ENCODE data around the gene RNF2. TPM values are rescaled to one million over a fixed set of nuclear protein-coding genes. Genes with fewer than 3 reads are reported as not detected.
"Not testable (repeated sequence)": the region's sequence is repeated elsewhere in the genome, so short reads cannot be mapped to it uniquely, and the experiment has no call there.

The RNF2 gene
- total RNA-seq, 1 experiment from 2014 or later = 24.1 TPM

DNA sequence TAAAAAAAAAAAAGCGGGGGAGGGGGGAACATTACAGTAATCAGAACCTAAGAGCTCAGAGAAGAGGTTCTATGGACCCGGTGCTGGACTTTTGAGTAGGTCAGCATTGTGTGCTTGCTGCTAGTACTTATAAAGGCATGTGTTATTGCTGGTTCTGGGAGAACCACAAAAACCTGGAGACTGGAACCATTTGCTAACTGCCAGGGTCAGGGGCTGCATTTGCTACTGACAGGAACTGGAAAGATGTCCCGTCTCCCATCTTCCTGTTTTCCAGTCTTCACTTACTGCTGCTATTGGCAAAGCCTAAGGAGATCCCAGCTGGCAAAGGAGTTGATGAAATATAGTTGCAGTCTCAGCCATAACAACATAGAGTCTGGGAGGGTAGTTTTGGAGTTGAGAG, 4.3 kb downstream of the RNF2 start:
- DNase-seq (ENCODE audit: low read depth) = no peak

- DNase-seq (ENCODE audit: low read depth) = no peak
These were observed 5.6 kb downstream of the RNF2 start for GRCh38 chr1:185050823-185051451.

GRCh38 chr1:185053204-185053603, 7.8 kb downstream of the RNF2 start:
- no peak for DNase-seq (ENCODE audit: low read depth)

GRCh38 chr1:185054365-185055060, 9.2 kb downstream of the RNF2 start:
- no peak for DNase-seq (ENCODE audit: low read depth)

DNA sequence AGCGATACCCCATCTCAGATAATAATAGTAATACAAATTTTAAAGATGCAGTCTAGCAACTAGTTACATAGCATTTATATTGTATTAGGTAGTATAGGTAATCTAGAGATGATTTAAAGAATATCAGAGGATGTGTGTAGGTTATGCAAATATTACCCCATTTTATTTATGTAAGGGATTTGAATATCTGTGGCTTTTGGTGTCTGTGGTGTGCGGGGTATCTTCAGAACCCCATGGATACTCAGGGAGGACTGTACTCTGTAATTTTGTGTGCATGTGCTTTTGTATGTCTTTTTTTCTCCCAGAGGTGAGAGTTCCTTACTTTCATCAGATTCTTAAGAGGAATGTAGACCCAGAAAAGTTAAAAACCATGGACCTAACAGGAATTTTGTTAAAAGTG, 12.8 kb downstream of the RNF2 start:
- no peak for DNase-seq (ENCODE audit: low read depth)

GRCh38 chr1:185058876-185059275, 13.5 kb downstream of the RNF2 start:
- DNase-seq (ENCODE audit: low read depth) = no peak

DNA sequence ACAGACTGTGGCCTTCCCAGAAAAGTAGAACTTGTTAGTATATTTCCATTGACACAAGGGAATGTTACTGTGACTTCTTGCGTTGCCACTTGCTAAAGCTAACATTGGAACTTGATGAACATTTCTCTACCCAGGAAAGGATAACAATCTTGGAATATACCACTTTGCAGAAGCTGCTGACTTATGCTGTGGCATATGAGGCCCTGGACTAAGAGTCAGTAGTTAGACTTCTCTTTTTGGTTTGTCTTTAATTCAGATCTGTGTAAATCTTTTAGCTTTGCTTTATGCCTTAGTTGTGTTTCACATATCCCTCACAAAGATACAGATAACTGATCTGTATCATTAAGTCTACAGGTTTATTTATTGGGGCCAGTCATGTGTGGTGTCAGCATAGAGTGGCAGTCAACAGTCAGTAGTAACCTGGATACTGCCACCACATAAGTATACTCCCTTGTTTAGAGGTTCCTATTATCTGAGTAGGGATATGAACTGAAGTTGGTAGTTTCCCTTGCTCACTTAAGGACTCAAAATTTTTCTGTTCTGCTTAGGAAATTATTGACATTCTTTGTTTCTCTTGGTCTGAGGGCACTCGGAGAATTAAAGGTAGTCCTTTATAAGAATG, 14.7 kb downstream of the RNF2 start:
- no peak for DNase-seq (ENCODE audit: low read depth)

DNA sequence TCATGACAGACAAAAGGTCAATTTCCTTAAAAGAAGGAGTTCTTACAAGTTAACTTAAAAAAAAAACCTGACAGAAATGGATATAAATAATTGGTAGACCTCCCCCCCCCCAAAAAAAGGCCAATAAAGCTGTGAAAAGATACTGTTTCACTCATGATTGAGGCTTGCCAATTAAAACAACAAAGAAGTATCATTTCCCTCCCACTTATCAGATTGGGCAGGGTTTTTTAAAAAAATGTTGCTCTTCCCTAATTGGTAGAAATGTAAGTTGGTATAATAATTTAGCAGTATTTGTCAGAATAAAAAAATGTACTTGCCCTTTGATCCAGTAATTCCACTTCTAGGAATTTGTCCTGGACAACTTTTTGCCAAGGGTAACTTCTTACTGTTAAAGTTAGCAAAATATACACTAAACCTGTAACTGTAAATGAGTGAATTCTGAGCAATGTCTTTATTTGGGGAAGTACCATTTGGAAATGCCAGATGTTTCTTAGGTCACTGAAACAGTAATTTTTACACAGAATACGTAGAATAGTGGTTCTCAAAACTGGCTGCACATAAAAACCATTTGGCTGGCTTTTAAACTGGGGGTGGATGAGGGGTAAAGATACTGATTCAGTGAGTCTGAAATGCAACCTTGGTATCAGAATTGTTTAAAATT, 17.5 kb downstream of the RNF2 start:
- DNase-seq (ENCODE audit: low read depth) = no peak

- no peak for DNase-seq (ENCODE audit: low read depth)
These were observed 18.4 kb downstream of the RNF2 start for GRCh38 chr1:185063719-185064118.

DNA sequence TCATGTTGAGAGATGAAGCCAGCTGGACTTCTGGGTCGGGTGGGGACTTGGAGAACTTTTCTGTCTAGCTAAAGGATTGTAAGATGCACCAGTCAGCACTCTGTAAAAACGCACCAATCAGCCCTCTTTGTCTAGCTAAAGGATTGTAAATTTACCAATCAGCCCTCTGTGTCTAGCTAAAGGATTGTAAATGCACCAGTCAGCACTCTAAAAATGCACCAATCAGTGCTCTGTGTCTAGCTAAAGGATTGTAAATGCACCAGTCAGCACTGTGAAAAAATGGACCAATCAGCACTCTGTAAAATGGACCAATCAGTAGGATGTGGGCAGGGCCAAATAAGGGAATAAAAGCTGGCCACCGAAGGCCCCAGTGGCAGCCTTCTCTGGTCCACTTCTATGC, 19.6 kb downstream of the RNF2 start:
- not testable (repeated sequence) for DNase-seq (ENCODE audit: low read depth)

DNA sequence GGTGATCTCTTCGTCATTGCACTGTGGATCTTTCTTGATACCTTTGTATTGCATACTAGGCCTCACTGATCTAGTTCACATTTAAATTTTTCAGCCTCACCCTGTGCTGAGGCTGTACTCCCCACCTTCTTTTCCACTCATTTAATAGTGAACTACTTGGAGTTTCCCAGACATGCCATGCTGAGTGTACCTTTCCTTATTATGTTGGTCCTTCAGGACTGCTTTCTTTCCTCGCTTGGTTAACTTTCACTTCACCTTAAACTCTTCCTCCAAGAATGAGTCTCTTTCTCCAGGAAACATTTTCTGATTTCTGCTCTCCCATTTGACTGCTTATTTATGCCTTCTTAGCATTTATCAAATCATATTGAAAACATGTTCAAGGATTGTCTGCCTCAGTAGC, 20.8 kb downstream of the RNF2 start:
- no peak for DNase-seq (ENCODE audit: low read depth)

GRCh38 chr1:185068341-185068740, 23.0 kb downstream of the RNF2 start:
- DNase-seq (ENCODE audit: low read depth) = no peak

- DNase-seq (ENCODE audit: low read depth) = no peak
These were observed 23.9 kb downstream of the RNF2 start for GRCh38 chr1:185069202-185069772.

DNA sequence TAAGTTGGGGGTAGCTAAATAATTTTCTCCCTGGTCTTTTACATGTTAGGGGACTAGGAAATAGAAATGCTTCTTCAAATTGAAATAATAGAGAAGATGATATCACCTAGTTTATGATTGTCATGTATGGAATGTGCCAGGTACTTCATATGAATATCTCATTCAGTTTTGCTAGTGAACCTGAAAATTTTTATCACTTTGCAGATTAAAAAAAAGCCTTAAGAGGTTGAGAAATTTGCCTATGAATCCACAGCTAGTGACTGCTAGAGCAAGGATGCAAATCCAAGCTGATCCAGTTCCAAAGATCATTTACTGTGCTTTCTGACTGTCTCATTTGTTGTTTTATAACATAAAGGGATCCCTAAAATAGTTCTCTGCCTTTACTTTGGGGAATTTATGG, 24.7 kb downstream of the RNF2 start:
- no peak for DNase-seq (ENCODE audit: low read depth)

DNA sequence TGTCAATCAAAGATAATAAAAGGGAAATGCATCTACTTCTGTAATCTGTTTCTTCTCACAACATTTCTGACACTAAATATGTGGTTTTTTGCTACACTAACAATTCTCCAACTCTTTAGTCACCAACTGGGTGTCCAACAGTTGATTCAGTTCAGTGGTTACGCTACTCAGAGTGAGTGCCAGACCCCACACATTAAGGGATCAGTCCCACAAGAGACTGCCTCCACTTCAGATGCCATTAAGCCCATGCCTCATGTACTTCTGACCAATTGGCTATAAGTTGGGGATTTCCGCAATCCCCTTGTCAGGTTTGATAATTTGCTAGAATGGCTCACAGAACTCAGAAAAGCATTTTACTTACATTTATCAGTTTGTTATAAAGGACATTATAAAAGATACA, 28.4 kb downstream of the RNF2 start:
- no peak for DNase-seq (ENCODE audit: low read depth)

DNA sequence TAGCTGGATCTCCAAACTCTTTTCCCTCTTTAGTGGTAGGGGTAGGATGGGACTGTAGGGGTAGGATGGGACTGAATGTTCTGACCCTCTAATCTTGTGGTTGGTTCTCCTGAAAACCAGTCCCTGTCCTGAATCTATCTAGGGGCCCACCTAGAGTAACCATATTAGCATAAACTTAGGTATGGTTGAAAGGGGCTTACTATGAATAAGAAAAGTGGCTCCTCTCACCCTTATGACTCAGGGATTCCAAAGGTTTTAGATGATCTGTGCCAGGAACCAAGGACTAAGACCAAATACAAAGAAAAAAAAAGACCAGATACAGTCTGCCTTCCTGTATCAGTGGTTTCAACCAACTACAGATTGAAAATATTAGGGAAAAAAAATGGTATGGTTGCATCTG, 28.9 kb downstream of the RNF2 start:
- DNase-seq (ENCODE audit: low read depth) = peak; percentile 39

DNA sequence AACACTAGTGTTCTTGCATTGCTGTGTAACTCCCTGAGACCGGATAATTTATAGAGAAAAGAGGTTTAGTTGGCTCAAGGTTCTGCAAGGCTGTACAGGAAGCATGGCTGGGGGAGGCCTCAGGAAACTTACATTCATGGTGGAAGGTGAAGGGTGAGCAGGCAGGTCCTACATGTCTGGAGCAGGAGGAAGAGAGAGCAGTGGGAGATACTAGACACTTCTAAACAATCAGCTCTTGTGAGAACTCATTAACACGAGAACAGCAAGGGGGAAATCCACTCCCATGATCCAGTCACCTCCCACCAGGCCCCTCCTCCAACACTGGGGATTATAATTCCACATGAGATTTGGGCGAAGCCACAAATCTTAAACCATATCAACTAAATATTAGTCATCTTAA, 30.1 kb downstream of the RNF2 start:
- DNase-seq (ENCODE audit: low read depth) = no peak

DNA sequence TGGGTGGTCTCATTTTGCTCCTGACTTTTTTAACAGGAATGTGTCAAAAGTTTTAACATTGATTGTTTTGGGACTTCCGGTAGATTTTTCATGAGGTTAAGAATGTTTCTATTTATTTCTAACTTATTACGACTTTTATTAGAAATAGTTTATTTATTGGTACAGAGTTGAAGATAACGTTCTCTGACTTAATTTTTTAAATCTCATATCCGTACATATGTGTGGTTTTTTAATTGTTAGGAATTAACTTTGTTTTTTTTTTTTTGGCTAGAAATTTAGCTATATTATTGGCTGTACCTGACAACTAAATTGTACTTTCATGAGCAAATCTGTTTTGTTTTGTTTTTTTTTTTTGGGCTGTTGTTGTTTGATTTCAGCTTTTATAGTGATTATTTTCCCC, 32.0 kb downstream of the RNF2 start:
- DNase-seq (ENCODE audit: low read depth) = no peak

DNA sequence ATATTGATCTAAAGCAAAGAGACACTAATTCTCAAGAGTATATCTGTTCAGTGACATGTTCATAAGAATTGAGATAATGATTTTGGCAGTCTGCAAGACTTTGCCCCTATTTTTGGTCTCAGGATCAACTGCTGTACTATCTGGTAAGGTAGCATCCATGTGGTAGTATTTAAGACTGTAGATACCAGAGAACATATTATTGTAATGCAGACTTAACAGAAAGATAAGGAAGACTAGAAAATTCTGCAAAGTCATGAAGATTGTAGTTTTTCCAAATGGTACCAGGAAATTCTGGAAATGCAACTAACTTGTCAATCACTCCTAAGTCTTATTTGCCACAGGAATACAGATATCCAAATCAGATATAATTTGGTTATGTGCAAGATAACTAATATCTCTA, 35.1 kb downstream of the RNF2 start:
- DNase-seq (ENCODE audit: low read depth) = no peak

- no peak for DNase-seq (ENCODE audit: low read depth)
These were observed 38.5 kb downstream of the RNF2 start for GRCh38 chr1:185083818-185084217.

- no peak for DNase-seq (ENCODE audit: low read depth)
These were observed 41.7 kb downstream of the RNF2 start for GRCh38 chr1:185087101-185087500.

DNA sequence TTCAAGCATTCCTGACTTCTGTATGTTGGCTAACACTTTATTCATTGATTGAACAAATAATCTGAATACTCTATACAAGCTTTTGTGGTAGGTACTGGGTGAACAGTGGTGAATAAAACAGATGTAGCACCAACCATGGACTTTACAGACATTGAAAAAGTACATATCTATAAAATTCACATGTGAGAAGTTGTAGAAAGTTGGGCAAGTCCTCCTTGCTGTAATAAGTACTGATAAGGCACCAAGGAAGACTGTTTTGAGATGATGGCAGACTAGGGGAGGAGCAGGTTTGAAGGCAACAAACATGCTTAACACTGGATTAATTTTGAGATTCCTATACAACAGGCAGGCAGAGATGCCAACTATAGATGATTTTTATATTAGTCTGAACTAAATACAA, 42.4 kb downstream of the RNF2 start:
- DNase-seq (ENCODE audit: low read depth) = no peak

Measured in HT1080 (cell line).